Panc1 (cell line): Measurements from ENCODE around the gene POLR2A. TPM values are rescaled to one million over a fixed set of nuclear protein-coding genes. Genes with fewer than 3 reads are reported as not detected.

Experiments
- ATAC-seq: fragments of 200-7000 bp; cut with Tn5 transposase; 2 replicates; pipeline ENCODE4 v1.9.1; 2020; ENCODE audit warnings: mild to moderate bottlenecking, moderate library complexity
- BruUV-seq: library from RNA; stranded (reverse); fragments of 400-500 nt; replicated peaks from 2 replicates; lab custom pipeline; 2021; lab: Mats Ljungman, UMichigan
- CTCF ChIA-PET: fragments of 300-600 bp; sonication (Branson Sonifier 250); formaldehyde crosslinking; loops from one replicate; lab custom pipeline; 2022; ENCODE audit warnings: antibody characterized with exemption; lab: Charles Lee
- POLR2A ChIA-PET: fragments of 300-600 bp; sonication (Branson Sonifier 250); formaldehyde crosslinking; loops from one replicate; lab custom pipeline; 2022; ENCODE audit warnings: antibody characterized with exemption; lab: Charles Lee
- DNase-seq: peaks from one replicate; pipeline ENCODE4 v3.0.0-alpha.2; 2010; ENCODE audit warnings: low read depth, low spot score
- H3K27ac ChIP-seq: 2 replicates; pipeline ENCODE4 v1.5.1; 2011; ENCODE audit warnings: mild to moderate bottlenecking, low read length, inconsistent platforms
- H3K27me3 ChIP-seq: fragments of 200-500 bp; sonication (Bioruptor generic); 2 replicates; pipeline ENCODE4 v1.6.0; 2014; ENCODE audit warnings: low read length, inconsistent platforms; ENCODE audit not compliant: control insufficient read depth, insufficient read depth
- H3K36me3 ChIP-seq: fragments of 200-500 bp; sonication (Bioruptor generic); 2 replicates; pipeline ENCODE4 v1.5.1; 2014; ENCODE audit warnings: inconsistent platforms, mild to moderate bottlenecking, low read length, moderate library complexity; ENCODE audit not compliant: control insufficient read depth, insufficient read depth
- H3K4me1 ChIP-seq: 2 replicates; pipeline ENCODE4 v1.5.1; 2011; ENCODE audit warnings: inconsistent platforms, mild to moderate bottlenecking, low read length, moderate library complexity; ENCODE audit not compliant: control insufficient read depth, insufficient read depth
- H3K4me3 ChIP-seq, 2 experiments: 2 replicates each; pipeline ENCODE4 v1.5.1; 2011 to 2012; ENCODE audit warnings: low read depth in 2 of 2, low read length in 2 of 2, mild to moderate bottlenecking in 2 of 2, inconsistent platforms in 1 of 2, moderate library complexity in 1 of 2
- H3K9me3 ChIP-seq: fragments of 200-500 bp; sonication (Bioruptor generic); 2 replicates; pipeline ENCODE4 v1.5.1; 2014; ENCODE audit warnings: low read depth, mild to moderate bottlenecking, inconsistent platforms, low read length, moderate library complexity; ENCODE audit not compliant: control insufficient read depth, insufficient read depth
- POLR2AphosphoS5 ChIP-seq: IDR thresholded peaks from 2 replicates; pipeline ENCODE4 v1.6.1; 2012; ENCODE audit warnings: mild to moderate bottlenecking, low read depth, low read length, moderate library complexity
- SIN3A ChIP-seq: IDR thresholded peaks from 2 replicates; pipeline ENCODE4 v1.6.1; 2012; ENCODE audit warnings: low read depth, mild to moderate bottlenecking, low read length, moderate library complexity, borderline replicate concordance; ENCODE audit not compliant: insufficient read depth
- TCF7L2 ChIP-seq: IDR thresholded peaks from 2 replicates; pipeline ENCODE4 v1.6.1; 2011; ENCODE audit warnings: mild to moderate bottlenecking, low read depth, low read length, inconsistent platforms
- in situ Hi-C: cut with HindIII; loops from 2 replicates; pipeline ENCODE4 v1.10.0; 2016; ENCODE audit warnings: low sequenced_read_pairs, low pct_unique_long_range_greater_than_20kb
- intact Hi-C: fragments of 100-400 bp; cut with micrococcal nuclease; formaldehyde crosslinking; loops from one replicate; pipeline ENCODE4 v1.10.0; 2022; ENCODE audit not compliant: unreplicated experiment
- total RNA-seq: library from RNA; stranded (reverse); gene quantifications from one replicate; pipeline ENCODE4 v1.2.1, GENCODE V29; 2021; ENCODE audit not compliant: unreplicated experiment
- TF ChIP-seq, protein P1 (sequence below): fragments of 450-650 bp; IDR thresholded peaks from 2 replicates; pipeline ENCODE4 v1.5.1; 2017; ENCODE audit warnings: mild to moderate bottlenecking
- TF ChIP-seq, protein P2 (sequence below), 2 experiments: IDR thresholded peaks; 2 replicates each; pipeline ENCODE4 v1.6.1; 2011 to 2012; ENCODE audit warnings: low read depth in 2 of 2, control low read depth in 1 of 2, low read length in 1 of 2, mild to moderate bottlenecking in 1 of 2, moderate library complexity in 1 of 2; ENCODE audit not compliant: insufficient read depth in 1 of 2

The POLR2A gene
- total RNA-seq, 1 experiment from 2014 or later: 181 TPM

DNA sequence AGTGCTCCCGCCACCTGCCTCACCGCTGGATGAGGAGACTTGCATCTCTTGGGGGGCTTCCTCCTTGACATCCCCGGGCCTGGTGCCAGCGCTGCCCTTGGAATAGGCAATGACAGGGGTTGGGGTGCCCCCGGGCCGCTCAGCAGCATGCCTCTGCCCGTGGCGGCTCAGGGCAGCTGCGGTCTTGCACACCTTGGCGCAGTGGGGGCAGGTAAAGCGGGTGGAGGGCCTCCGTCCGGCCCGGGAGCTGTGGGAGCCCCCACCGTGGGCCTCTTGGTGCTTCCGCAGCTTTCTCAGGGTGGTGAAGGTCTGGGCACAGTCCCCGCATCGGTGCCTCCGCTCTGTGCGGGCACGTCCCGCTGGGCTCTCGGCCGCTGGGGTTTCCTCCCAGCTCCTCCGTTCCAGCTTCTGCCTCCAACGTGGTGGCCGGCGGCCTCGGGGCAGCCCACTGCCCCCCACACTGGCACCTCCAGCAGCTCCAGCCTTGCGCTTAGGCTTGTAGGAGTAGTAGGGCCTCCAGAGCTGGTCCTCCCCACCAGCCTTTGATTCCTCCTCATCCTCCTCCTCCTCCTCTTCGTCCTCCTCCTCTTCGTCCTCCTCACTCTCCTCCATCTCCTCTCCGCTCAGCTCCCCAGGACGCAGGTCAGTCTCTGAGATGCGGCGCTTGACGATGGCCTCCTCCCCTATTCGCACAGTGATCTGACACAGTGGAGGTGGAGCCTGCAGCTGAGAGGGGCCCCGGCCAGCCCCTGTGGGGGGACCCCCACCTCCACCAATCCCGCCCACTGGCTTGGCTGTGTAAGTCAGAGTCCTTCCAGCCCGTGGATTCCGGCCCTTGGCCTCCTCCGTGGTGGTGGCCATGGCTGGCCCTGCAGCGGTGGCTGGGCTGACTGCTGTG is 21.4 kb upstream of the POLR2A start:
- Histone ChIP-seq H3K4me3 (no peak overlapping the region), H3K36me3 (no peaks in the 10 kb centered on the region), H3K27ac (no peak overlapping the region), H3K9me3 (no peaks in the 10 kb centered on the region), H3K27me3 (no peaks in the 10 kb centered on the region), H3K4me1 (peaks cover 9% of the 10 kb centered on the region; the same call in 1 of the 2 replicates)
- in situ Hi-C loops (no loop called here), intact Hi-C loops (no loop called here)
- no TSS peak for BruUV-seq
- ATAC-seq (no peak), DNase-seq (no peak)
- ChIA-PET POLR2A (no interaction called here), CTCF (no interaction called here)
- TF ChIP-seq, protein P1, sequence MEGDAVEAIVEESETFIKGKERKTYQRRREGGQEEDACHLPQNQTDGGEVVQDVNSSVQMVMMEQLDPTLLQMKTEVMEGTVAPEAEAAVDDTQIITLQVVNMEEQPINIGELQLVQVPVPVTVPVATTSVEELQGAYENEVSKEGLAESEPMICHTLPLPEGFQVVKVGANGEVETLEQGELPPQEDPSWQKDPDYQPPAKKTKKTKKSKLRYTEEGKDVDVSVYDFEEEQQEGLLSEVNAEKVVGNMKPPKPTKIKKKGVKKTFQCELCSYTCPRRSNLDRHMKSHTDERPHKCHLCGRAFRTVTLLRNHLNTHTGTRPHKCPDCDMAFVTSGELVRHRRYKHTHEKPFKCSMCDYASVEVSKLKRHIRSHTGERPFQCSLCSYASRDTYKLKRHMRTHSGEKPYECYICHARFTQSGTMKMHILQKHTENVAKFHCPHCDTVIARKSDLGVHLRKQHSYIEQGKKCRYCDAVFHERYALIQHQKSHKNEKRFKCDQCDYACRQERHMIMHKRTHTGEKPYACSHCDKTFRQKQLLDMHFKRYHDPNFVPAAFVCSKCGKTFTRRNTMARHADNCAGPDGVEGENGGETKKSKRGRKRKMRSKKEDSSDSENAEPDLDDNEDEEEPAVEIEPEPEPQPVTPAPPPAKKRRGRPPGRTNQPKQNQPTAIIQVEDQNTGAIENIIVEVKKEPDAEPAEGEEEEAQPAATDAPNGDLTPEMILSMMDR: no peak
- no peak for TF ChIP-seq POLR2AphosphoS5
- TF ChIP-seq, protein P2, sequence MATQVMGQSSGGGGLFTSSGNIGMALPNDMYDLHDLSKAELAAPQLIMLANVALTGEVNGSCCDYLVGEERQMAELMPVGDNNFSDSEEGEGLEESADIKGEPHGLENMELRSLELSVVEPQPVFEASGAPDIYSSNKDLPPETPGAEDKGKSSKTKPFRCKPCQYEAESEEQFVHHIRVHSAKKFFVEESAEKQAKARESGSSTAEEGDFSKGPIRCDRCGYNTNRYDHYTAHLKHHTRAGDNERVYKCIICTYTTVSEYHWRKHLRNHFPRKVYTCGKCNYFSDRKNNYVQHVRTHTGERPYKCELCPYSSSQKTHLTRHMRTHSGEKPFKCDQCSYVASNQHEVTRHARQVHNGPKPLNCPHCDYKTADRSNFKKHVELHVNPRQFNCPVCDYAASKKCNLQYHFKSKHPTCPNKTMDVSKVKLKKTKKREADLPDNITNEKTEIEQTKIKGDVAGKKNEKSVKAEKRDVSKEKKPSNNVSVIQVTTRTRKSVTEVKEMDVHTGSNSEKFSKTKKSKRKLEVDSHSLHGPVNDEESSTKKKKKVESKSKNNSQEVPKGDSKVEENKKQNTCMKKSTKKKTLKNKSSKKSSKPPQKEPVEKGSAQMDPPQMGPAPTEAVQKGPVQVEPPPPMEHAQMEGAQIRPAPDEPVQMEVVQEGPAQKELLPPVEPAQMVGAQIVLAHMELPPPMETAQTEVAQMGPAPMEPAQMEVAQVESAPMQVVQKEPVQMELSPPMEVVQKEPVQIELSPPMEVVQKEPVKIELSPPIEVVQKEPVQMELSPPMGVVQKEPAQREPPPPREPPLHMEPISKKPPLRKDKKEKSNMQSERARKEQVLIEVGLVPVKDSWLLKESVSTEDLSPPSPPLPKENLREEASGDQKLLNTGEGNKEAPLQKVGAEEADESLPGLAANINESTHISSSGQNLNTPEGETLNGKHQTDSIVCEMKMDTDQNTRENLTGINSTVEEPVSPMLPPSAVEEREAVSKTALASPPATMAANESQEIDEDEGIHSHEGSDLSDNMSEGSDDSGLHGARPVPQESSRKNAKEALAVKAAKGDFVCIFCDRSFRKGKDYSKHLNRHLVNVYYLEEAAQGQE (IDR thresholded peaks at IDR 0.05; ENCODE audit: insufficient read depth in 1 of 2, low read depth in 2 of 2, low read length in 1 of 2): no peak
- no peak for TF ChIP-seq TCF7L2
- no peak for TF ChIP-seq SIN3A

DNA sequence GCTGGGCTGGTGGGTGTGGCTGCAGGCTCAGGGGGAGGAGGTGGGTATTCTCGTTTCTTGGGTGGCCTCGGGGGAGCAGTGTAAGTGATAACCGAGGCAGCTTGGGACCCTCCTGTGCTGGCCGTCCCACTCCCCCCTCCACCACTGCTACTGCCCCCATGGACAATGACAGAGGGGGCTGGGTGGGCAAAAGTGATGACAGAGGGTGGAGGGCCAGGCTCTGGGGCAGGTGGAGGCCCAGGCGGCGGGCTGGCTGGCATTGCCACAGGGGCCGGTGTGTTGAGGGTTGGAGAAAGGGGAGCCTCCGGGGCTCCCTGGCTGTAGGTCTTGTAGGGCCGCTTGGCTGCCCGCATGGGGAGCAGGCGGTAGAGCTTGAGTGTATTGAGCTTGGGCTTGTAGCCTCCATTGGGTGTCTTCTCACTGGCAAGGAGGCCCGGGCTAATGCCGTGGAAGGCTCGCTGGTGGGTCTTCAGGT is 20.8 kb upstream of the POLR2A start:
- Histone ChIP-seq H3K36me3 (no peaks in the 10 kb centered on the region), H3K27me3 (no peaks in the 10 kb centered on the region), H3K27ac (no peak overlapping the region), H3K4me1 (peaks cover 13% of the 10 kb centered on the region), H3K9me3 (no peaks in the 10 kb centered on the region), H3K4me3 (no peak overlapping the region)
- DNase-seq: no peak
- no TSS peak for BruUV-seq
- TF ChIP-seq POLR2AphosphoS5 (no peak), SIN3A (no peak), TCF7L2 (no peak)
- TF ChIP-seq, protein P1: no peak
- TF ChIP-seq, protein P2 (IDR thresholded peaks at IDR 0.05; ENCODE audit: insufficient read depth in 1 of 2, low read depth in 2 of 2, low read length in 1 of 2): no peak
- ChIA-PET POLR2A (no interaction called here), CTCF (no interaction called here)
- intact Hi-C loops (no loop called here), in situ Hi-C loops (no loop called here)
- ATAC-seq: no peak
